HG02571 (cell line): Measurements from ENCODE around the gene MUC20.

ENCODE experiments used
- ATAC-seq: cut with Tn5 transposase; IDR thresholded peaks from one replicate; pipeline ENCODE4 v1.9.1; 2021; ENCODE audit warnings: mild to moderate bottlenecking, moderate library complexity; ENCODE audit not compliant: unreplicated experiment

The MUC20 gene

DNA sequence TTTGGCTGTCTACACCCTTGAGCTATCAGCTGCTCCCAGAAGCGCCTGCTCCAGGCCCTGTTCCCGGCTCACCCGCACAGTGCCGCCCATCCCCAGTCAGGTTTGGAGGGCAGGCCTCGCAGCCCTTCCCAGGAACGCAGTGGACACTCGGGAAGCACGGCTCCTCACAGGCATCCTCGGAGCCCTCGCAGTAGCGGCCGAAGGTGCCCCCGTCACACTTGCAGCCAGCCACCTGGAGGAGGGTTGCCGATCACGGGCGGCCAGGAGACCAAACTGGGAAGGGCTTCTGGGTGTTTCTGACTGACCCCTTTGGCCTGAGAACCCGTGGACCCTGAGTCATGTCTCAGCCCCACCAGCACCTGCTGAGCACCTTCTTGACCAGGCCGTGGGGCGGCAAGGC, 33.4 kb downstream of the MUC20 start:
- no peak for ATAC-seq

DNA sequence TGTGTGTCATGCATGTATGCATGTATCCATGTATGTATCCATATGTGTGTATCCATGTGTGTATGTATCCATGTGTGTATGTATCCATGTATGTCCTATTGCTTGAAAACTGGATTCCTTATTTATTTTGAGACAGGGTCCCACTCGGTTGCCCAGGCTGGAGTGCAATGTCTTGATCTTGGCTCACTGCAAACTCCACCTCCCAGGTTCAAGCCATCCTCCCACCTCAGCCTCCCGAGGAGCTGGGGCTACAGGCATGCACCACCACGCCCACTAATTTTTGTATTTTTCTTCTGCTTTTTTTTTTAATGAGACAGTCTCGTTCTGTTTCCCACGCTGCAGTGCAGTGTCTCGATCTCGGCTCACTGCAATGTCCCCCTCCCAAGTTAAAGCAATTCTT, 34.1 kb downstream of the MUC20 start:
- no peak for ATAC-seq

DNA sequence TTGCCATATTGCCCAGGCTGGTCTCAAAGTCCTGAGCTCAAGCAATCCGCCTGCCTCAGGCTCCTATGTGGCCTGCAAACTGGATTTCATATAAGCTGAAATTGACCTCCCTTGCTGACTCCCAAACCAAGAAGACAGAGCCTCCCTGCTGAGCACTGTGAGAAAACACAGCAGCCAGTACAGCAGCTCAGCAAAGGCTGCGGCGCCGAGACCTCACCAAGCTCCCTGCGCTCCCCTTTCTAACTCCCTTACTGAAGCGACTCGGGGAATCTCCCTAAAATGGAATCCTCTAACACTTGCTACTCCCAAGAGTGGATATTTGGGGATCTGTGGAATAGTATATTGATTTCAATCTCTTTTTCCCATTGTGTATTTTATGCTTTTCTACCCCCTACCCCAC, 34.6 kb downstream of the MUC20 start:
- no peak for ATAC-seq

DNA sequence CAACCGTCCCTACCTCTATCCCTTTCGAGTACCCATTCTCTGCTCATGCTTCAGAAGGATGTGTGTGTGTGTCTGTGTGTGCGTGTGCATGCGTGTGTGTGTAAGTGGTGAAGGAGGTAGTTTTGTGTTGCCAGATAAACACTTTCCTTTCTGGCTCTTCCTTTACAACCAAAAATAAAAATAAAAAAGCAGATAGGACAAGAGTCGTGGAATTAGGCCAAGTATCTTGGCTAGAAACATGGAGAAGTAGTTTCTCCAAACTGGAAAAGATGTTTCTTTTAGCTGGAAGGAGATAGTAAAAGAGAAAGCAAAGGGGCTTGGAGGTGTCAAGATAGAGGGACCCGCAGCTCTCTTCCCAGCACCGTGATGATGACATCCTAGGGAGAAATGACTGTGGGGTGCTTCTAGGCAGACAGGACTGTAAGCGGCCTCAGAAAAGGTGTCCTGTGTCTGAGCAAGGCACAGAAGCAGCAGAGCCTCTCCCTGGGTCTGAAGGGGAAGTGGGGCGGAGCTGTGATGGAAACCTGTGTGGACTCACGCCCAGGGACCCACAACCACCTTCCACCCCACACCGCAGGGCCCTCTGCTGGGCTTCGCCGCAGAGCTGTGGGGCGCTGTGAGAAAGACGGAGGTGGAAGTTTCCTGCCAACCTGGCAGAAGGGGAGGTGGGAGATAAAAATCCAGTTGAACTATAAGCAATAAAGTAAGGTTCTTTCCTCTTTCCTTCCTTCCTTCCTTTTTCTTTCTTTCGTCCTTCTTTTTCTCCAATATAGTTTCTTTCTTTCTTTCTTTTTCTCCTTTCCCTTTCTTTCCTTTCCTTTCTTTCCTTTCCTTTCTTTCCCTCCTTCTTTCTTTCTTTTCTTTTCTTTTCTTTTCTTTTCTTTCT, 35.3 kb downstream of the MUC20 start:
- no peak for ATAC-seq

DNA sequence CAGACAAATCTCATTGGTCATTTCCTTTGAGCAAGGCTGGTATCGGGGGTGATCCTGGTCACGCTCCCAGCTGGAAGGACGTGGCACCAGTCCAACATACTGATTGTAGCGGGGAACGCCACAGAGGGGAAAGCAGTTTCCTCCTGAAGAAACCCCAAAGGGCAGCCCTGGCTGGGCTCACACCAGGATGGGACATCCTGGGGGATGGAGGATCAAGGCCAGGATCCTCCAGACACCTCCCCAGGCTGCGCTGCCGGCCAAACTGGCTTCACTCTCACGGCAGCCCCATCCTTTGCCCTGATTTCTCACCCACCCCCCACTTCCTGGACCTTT, 36.6 kb downstream of the MUC20 start:
- ATAC-seq, result no peak

DNA sequence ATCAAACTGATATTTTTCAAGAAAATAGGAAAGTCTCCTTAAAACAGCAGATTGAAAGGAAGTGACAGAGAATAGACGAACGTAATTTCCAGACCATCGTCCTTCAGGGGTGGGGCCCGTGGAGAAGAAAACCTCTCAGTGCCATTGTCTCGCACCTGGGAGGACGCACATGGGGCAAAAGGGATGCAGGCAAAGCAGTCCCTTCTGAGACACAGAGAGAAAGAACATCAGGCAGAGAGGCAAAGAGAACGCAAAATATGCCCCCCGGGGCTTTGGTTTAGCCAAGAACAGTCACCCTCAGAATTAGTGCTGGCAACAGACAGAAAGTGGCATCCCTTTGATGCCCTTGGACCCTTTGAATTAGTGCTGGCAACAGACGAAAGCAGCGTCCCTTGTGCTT, 37.0 kb downstream of the MUC20 start:
- no peak for ATAC-seq

DNA sequence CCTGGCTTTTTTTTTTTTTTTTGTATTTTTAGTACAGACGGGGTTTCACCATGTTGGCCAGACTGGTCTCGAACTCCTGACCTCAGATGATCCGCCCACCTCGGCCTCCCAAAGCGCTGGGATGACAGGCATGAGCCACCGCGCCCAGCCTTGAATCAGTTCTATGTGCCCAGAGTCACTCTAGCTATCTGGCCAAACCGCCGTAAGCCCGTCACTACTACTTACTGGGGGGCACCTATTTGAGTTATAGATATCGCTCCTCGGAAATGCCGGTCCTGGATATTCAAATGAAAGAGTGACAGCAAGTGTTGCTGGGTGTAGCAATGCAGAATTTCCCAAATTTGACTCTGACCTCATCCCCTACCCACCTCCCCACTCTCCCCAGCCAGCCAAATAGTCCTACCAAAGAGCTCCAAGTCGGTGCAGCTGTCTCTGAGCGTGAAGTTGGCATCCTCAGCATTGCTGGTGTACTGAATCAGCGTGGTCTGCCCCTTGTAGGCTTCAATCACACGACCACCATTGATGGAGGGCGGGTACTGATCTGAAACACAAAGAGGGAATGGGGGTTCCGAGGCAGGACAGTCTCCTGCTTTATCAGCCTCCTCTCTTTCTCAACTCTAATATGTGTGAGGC, 38.1 kb downstream of the MUC20 start:
- ATAC-seq, result no peak

DNA sequence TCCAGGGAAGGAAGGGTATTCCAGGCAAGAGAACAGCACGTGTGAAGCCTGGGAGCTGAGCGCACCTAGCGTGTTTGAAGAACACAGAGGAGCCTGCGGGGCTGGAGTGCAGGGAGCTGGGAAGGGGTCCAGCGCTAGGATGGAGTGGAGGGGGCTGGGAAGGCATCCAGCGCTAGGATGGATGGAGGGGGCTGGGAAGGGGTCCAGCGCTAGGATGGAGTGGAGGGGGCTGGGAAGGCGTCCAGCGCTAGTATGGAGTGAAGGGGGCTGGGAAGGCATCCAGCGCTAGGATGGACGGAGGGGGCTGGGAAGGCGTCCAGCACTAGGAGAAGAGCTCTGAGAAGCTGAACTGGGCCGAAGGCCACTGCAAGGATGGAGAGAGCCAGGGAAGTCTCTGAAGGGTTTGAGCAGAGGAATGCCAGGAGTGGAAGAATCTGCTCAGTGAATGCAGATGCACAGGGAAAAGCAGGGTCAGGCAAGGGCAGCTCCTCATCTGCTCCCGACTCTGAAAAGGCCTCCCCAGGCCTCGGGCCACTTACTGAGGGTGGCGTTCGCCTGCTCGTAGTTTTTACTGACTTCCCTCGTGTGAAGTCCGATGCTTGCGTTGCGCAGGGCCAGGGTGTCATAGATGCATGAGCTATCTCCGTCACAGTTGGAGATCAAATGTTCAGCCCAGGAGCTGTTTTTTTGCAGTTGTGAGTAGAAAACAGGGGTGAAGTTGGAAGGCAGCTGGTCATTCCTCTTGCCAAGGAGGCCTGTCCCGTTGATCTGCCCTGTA, 39.8 kb downstream of the MUC20 start:
- ATAC-seq, result no peak

DNA sequence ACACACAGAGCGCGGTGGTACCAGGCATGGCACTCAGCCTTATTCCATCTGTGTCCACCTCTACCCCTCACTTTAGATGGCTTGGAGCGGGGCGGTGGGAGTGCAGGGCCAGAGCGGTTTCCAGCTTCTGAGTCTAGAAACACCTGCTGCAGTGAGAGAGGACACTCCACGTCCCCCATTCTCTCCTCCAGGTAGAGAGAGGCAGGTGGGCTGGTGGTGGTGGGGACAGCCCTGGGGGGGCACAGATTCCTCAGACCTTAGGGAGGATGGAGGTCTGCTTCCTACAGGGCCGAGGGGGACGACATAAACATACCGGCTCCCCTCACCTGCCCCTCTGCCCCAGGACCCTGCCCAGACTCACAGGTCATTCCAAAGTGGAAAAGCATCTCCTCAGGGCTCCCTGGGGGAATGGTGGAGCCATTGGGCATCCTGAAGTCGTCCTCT, 40.4 kb downstream of the MUC20 start:
- ATAC-seq, result no peak

DNA sequence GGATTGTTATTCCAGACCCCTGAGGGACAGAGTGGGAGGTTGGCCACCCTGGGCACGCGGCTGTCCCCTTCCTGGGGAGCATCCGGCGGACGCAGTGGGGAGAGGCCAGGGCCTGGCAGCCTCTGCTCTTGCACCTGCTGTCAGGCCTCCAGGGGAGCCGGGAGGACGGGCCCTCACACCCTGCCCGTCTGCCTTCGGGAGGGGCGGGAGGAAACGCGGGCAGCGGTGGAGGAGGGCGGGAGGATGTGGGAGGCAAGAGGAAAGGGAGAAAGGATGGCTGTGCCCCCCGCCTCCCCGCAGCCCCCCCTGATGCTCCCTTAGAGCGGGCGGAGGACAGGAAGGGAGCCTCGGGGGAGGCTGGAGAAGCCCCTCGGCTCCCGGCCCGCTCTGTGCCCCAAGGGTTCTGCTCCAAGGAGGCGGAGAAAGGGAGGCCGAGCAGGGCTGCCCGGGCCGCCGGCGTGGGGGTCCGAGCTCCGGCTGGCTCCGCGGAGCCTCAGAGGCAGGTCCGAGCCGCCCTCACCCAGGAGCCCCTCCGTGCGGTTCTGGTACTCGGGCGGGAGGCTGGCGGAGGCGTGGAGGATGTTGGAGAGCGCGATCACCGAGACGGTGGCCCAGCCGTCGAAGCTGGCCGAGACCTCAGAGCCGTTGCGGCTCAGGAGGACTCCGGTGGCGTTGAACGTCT, 40.9 kb downstream of the MUC20 start:
- ATAC-seq, result no peak

DNA sequence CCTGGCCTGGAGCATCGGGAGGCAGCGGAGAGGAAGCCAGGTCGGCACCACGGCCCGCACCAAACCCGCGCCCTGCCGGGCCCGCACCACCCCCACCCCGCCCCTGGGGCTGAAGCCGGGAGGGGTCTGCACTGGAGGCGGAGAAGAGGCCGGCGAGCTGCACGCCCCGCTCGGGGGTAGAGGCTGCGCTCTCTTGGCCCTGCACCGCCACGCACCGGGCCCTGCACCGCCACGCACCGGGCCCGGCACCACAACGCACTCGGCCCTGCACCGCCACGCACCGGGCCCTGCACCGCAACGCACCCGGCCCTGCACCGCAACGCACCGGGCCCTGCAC, 41.4 kb downstream of the MUC20 start:
- no peak for ATAC-seq

DNA sequence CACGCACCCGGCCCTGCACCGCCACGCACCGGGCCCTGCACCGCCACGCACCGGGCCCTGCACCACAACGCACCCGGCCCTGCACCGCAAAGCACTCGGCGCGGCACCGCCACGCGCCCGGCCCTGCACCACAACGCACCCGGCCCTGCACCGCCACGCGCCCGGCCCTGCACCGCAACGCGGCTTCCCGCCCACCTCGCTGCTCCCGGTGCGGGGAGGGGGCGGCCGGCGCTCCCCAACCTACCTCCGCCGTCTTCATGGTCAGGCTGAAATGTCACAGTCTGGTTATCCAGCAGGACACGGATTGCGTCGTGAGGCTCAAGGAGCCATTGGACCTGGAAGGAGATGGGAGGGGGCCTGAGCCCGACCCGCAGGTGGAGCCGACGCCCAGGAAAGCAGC, 41.8 kb downstream of the MUC20 start:
- no peak for ATAC-seq

DNA sequence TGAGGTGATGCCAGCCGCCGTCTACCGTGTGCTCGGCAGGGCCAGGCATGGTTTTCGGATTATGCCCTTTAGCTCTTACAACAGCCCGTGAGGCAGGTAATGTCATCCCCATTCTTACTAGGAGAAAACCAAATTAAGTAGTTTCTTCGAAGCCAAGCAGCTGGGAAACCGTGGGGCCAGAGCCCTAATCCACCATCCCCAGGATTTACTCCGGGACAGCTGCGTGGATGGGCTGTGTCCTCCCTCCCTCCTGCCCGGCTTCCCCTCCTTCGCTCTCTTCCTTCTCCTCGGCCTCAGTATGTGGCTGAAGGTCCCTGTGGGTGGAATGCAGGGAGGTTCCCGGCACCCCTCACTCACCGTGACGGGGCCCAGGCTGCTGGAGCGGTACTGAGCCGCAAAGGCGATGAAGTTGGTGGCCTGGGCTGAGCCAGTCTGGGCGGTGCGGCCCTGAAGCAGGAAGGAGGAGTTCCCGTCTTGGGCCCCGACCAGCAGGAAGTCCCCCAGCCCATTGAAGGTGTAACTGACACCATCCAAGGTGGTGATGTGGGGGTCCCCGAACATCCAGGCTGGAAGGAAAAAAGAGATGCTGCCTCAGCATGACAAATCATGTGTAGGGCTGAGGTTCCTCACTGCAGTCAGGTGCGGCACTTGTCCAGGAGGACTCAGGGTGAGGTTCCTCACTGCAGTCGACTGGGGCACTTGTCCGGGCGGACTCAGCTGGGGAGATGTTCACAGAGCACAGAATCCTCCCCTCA, 42.5 kb downstream of the MUC20 start:
- no peak for ATAC-seq

DNA sequence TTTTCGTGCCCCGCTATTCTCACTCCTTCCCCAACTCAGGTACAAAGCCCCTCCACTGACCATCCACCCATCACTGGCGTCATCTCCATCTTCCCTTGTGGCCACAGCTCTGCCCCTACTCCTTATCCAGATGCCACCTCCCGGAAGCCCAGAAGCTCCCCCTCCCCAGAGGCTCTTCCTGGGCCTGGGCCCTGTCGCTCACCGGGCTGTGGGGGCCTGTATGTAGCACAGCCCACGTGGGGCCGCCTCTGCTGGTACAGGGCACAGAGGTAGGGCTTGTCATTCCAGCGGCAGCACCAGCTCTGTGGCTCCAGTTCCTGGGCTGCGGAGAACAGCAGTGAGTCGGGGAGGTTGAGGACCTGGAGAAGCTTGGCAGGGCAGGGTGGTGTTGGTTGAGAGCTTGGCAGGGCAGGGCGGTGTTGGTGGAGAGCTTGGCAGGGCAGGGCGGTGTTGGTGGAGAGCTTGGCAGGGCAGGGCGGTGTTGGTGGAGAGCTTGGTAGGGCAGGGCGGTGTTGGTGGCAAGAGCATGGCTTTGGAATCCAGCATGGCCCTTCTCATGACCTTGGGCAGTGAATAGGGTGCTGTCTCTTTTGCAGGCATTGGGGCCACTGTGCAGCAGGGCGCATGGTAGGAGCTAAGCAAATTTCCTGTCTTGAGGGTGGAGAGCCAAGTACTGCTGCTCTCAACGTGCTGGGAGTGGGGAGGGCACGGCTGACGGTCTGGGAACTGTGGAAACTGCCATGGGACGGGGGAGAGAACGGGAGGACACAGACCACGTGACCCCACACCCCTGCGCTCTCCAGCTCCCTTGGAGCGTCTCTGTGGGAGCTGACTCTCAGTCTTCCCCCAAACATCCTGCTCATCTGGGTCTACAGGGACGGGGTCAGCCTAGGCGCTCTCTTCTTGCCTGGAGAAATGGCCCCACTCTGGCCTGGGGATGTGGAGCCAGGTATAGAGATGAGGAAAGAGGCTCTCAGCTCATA, 43.4 kb downstream of the MUC20 start:
- no peak for ATAC-seq

DNA sequence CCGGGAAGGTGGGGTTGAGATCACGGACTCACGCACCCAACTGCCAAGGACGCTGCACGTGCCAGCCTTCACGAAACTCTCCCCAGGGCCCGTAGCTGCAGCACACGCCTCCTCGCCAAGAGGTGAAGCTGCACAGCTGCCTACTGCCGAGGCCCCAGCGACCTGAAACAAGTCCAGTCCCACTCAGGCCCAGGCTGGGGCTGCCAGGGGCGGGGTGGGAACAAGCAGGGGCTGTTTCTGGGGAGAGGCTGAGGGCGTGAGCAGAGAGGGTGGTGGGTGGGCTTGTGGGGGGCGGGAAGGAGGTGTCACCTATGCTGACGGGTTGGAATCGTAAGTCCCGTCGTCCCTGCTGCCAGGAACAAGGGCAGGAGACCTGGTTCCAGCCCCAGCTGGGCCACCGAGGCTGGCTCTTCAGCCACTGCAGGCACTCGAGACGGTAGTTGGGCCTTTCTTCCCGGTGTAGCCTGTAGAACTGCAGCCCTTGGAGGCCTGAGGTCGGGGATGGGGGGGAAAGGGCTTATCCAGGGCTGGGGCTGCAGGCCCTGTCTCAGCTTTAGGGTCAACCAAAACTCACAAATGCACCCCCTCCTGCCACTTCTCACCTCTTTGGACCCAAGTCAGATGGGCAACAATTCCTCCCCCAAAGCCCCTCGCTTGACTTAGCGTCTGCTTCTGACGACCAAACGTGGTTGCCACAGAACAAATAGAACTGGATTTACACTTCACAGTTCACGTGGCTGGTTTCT, 44.4 kb downstream of the MUC20 start:
- no peak for ATAC-seq

DNA sequence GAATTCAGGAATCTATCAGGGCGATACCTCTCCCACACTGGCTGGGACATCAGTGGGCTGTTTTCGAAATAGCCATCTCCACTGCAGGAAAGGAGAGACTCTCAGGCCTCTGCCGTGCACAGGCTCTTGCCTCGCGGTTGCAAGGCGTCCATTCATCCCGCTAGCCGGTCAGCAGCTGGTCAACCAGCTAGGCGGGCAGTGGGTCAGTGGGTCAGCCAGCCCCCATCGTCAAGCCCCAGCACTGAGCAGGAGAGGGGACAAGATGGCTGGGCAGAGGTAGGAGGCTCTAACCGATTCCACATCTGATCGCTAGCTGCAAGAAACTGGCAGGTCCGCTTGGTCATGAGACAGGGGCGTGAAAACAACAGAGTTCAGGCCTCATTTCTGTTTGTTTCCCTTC, 45.9 kb downstream of the MUC20 start:
- no peak for ATAC-seq

DNA sequence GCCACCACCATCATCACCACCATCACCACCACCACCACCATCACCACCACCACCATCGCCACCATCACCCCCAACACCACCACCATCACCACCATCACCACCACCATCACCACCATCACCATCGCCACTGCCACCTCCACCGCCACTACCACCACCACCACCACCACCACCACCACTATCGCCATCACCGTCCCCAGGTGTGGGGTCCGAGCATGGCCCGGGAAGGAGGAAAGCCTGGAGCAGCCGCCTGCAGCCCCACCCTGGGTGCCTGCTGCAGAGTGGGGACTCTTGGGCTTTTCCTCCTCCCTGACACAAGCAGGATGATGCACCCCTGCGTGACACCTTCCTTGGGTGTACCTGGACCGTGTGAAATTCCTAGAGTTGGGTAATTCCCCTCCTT, 47.0 kb downstream of the MUC20 start:
- no peak for ATAC-seq

DNA sequence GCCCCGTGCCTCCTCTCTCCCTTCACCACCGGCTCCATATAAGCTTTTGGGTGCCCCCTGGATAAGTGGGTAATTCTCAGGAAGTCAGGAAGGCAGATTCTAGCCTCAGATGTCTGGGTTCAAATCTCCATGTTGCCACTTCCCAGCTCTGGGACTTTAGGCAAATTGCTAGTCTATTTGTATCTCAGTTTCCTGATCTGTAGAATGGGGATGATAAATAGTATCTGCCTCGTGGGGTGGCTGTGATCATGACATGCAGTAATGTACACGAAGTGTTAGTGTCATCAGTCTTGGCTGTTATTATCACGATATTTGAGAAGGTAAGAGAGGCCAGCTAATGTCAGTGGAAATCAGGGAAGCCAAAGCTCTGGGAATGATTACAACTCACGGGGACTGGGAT, 47.6 kb downstream of the MUC20 start:
- no peak for ATAC-seq

DNA sequence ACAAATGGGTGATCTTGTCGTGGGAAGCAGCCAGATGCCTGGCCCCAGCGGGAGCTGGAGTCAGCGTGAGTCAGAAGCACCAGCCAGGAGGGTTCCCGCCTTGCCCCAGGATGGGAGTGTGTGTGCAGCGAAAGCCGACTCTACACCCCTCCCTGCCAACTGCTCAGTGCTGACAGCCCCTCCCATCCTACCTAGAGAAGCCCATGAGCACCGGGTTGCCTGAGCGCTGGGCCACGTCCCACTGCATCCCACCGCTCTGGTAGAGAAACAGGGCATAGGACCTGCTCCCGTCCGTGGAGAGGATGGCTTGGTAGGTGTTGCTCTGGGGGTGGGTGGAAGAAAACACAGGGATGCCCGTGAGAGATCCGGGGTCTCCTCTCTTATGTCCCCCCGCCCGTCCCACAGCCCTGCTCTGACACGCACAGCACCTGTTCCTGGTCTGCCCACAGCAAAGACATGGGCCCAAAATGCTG, 48.1 kb downstream of the MUC20 start:
- ATAC-seq, result no peak
